HT1080 (cell line): Measurements from ENCODE around the gene ORAI2. TPM values are rescaled to one million over a fixed set of nuclear protein-coding genes. Genes with fewer than 3 reads are reported as not detected.
"Not testable (repeated sequence)": the region's sequence is repeated elsewhere in the genome, so short reads cannot be mapped to it uniquely, and the experiment has no call there.

ENCODE experiments used
- DNase-seq: peaks from one replicate; pipeline ENCODE4 v3.0.0-alpha.2; 2015; ENCODE audit warnings: low read depth
- total RNA-seq: library from RNA; depleted of rRNA; stranded (reverse); fragments of >200 nt; shearing (Covaris generic); gene quantifications from 2 replicates; pipeline ENCODE4 v1.2.3, GENCODE V29; 2014

ORAI2 gene
- total RNA-seq, 1 experiment from 2014 or later = 60.3 TPM

DNA sequence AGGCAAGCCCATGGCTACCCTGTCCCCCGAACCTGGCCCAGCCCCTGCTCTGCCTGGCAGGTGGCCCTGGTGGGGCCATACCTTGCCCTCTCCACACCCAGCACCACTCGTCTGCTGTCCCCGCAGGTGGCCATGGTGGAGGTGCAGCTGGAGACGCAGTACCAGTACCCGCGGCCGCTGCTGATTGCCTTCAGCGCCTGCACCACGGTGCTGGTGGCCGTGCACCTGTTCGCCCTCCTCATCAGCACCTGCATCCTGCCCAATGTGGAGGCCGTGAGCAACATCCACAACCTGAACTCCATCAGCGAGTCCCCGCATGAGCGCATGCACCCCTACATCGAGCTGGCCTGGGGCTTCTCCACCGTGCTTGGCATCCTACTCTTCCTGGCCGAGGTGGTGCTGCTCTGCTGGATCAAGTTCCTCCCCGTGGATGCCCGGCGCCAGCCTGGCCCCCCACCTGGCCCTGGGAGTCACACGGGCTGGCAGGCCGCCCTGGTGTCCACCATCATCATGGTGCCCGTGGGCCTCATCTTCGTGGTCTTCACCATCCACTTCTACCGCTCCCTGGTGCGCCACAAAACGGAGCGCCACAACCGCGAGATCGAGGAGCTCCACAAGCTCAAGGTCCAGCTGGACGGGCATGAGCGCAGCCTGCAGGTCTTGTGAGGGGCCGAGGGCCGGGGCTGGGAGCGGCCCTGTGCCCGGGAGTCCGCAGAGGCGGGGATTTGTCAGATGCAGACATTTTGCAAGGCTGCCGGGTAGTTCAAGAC is 13.2 kb downstream of the ORAI2 start:
- no peak for DNase-seq

DNA sequence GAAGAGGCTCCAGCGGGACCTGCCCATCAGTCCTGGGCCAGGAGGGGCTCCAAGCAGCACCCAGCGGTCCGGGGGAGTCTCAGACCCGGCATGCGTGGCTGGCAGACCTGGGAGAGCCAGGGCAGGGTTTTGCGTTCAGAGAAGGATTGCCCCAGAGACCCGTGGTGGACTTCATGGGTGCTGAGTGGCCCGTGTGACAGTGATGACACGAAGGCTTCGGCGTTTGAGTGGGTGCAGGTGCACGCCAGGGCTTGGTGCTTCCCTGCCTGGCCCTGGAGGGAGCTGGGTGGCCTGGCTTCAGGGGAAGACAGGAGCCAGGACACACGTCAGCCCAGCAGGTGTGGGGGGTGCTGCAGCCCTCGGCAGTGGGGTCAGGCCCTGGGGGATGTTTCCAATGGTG is 13.9 kb downstream of the ORAI2 start:
- DNase-seq = no peak

DNA sequence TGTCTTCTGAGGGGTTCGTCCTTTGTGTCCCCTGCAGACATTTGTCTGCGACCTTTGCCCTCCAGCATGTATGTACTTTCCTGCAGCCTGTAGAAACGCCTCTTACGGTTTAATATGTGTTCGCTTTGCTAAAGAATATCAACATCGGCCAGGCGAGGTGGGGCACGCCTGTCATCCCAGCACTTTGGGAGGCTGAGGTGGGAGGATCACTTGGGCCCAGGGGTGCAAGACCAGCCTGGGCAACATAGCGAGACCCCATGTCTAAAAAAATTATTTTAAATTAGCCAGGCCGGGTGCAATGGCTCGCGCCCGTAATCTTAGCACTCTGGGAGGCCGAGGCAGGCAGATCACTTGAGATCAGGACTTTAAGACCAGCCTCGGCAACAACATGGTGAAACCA is 15.8 kb downstream of the ORAI2 start:
- DNase-seq = no peak

DNA sequence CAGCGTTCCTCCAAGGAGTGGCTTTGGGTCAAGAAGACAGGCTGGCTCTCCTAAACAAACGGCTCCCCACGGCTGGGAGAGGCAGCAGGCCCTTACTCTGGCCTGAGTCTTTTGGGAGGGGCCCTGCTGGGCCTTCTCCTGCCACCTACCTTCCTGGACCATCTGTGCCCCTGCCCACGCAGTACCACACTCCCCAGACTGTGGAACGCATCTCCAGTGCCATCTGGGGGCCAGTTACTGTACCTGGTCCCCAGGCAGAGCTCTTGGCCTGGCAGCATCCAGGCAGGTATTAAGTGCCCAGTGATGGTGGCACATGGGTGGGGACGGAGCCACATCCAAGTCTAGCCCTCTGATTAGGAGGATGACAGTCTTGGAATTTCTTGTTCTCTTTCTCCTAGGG is 16.9 kb downstream of the ORAI2 start:
- DNase-seq = no peak

DNA sequence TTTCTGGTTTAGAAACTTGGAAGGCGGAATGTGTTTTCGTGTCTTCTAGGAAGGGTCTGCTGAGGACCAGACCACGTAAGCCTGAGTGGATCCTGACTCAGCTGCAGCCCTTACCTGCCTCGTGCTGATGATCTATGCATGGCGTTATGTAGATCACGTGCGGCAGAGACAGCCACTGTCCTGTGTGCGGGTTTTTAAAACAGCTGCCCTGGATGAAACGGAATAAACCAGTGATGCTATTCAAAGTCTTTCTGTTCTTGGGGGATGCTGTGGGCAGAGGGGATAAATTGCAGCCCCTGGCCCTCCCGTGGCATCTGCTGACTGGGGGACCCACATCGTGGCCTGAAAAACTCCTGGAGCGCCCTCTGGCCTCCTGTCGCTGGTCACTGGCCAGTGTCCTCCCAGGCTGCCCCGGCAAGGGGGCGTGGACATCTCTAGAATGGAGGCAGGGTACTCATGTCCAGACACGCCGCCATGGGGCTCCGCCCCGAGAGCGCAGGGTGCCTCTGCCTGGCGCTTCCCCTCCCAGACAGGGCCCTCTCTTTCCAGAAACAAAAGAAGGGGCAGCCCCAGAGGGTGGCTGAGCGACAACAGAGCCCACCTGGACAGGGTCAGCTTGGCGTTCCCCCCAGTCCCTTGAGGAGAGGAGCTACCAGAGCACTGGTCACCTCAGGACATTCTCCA is 18.1 kb downstream of the ORAI2 start:
- DNase-seq = no peak

DNA sequence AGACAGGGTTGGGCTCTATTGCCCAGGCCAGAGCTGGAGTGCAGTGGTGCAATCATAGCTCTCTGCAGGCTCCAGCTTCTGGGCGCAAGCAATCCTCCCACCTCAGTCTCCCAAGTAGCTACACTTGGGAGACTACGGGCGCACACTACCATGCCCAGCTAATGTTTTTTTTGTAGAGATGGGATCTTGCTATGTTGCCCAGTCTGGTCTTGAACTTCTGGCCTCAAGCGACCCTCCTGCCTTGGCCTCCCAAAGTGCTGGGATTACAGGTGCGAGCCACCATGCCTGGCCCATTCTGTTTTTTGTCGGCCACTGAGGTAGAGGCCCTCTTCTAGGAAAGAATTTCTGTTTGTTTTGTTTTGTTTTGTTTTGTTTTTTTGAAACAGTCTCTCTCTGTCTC is 19.1 kb downstream of the ORAI2 start:
- DNase-seq = no peak

DNA sequence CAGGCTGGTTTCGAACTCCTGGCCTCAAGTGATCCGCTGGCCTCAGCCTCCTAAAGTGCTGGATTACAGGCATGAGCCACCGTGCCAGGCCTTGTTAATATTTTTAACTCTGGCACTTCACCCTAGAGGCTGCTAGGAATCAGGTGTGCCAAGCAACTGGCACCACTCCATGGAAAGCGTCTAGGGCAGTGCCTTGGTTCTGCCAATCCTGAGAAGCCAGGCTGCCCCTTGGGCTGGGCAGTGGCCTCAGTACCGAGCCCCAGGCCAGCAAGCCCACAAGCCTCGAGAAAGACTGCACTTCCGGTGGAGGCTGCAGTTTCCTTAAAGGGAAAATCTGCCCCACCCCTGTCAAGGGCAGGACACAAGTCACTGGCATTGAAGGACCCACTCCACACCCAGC is 19.9 kb downstream of the ORAI2 start:
- DNase-seq = no peak

DNA sequence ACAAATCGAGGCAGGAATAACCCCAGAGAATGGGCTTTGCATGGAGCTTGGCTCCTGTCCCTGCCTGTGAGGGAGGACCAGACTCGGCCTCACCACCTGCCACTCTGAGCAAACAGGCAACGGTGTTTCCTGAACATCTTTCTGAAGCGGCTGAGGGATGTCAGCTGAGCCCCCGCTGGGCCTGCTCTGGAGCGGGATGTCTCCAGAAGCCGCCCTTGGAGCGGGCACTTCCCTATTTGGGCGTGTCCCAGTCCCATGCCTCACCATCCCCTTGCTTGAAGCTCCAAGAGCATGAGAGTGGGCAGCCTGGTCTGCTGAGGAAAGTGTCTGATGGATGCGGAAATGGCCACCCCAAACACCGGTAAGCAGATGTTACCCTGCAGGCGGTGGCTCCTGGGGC is 21.1 kb downstream of the ORAI2 start:
- DNase-seq = no peak

DNA sequence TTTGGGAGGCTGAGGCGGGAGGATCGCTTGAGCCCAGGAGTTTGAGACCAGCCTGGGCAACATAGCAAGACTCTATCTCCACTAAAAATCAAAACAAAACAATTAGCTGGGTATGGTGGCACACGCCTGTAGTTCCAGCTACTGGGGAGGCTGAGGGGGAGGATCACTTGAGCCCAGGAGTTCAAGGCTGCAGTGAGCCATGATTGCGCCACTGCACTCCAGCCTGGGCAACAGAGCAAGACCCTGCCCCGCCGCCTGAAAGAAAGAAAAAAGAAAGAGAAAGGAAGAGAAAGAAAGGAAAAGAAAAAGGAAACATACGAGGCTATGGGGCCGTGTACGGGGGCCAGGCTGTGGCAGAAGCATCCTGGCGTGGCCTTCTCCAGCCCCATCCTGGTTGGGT is 21.6 kb downstream of the ORAI2 start:
- DNase-seq = not testable (repeated sequence)

DNA sequence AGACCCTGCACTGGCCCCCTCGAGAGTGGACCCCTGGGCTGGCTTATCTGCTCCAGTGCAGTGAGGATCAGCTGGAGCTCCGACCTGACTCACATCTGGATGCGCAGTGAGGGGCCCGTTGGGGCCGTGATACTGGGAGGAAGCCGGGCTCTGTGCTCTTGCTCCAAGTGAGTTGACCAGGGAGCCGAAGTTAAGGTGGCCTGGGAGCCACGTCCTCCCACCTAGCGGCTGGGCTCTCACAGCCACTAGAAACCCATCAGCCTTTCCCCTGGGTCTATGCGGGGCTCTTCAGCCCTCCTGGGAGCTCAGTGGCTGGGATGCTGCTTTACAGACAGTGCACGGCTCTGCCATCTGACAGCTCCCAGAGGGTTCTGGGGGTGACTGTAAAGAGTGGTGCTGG is 22.2 kb downstream of the ORAI2 start:
- no peak for DNase-seq

DNA sequence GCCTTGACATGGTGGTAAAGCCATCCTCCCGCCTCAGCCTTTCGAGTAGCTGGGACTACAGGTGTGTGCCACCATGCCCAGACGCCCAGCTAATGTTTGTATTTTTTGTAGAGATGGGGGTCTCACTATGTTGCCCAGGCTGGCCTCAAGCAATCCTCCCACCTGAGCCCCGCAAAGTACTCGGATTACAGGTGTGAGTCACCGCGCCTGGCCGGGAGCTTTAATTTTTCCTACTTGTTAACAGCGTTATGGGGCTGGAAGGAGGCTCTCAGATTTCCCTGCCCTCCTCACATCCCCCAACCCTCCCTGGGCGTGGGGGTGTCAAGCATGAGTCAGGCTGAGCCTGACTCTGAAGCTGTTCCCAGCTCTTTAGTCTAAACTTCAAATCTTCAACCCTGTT is 23.0 kb downstream of the ORAI2 start:
- DNase-seq = peak; percentile 86

DNA sequence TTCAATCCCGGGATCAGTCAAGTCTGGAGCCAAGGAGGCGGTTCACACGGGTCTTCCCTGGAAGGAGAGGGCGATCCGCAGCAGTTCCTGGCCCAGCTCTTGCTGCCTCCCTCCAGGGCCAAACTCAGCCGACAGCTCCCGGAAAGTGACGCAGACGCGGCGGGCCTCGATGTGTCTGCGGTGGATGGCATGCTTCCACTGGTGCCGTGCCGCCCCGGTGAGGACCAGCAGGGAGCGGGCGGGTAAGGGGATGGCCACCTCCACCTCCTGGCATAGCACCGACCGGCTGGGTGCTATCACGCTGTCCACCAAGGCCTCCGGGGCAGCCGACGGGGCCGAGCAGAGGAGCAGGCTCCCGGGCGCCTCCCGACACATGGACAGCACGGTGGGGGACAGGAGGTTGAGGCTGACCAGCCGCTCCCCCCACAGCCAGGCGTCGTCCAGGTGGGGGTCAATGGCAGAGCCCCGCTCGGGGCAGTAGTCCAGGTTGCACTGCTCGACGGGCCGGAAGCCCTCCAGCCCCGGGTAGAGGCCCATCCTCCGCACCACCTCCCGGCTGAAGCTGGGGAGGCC is 24.1 kb downstream of the ORAI2 start:
- no peak for DNase-seq

DNA sequence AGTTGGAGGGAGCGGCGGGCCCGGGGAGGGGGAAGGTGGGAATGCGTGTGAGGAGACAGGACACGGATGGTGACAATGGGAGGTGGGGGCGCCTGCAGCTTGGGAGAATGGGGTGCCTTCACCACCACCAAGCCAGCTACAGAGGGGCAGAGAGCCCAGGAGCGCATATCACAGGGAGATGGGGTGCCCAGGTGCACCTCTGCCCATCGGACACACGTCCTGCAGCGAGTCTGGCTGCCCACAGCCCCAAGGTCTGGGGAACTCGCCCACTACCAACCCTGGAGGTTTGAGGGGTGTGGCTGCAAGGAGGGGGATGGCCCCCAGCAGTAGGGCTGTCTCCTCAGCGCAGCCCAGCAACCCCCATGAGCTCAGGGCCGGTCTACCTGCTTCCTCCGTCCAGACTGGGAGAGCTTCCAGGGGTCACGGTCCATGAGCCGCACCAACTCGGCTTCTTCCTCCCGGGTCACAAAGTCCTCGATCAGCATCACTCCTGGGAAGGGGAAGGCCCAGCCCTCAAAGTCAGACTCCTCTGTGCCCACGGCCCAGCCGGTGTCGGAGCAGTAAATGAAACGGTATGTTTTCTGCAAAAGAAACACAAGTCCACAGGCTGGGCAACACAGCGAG is 26.0 kb downstream of the ORAI2 start:
- DNase-seq = no peak

DNA sequence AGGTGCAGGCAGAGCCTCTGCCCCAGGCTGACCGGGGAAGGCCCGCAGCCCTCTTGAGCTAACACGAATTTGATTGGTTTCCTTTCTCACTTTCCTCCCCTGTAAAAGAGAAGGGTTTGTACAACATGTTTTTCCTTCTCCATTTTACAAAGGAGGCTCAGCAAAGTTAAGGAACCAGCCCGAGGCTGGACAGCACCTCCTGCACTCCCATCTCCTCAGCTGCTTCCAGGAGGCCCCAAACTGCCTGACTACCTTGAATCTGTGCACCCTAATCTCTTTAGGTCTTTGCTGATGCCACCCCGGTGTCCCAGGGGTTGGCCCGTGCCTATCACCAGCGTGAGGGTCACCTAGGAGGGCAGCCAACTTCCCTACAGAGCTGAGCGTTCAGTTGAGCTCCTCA is 27.1 kb downstream of the ORAI2 start:
- no peak for DNase-seq

DNA sequence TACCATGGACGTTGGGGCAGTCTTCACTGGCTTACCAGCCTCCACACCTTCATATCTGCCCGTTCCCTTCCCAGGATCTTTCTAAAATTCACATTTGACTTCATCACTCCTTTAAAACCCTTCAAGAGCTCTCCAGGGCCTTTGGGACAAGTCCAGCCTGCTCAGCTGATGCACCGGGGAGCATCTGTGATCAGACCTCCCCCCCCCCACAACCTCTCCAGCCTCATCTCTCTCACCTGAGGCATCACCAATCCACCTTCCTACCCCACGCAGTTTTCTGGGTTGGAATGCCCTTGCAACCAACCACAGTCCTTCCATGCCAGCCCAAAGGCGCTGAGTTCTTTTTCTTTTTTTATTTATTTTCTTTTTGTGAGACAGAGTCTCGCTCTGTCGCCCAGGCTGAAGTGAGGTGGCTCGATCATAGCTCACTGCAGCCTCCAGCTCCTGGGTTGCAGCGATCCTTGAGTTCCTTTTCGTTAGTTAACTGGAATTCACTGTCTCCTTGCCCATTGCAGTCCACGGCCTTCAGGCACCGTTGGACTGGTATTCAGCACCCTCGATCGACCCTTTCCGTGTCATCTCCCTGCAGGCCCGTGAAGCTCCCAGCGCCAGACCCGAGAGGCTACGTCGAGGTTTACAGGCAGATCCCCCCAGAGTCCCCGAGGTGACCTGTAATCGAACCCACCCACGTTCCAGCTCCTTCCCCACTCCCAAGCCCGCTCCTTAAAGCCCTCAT is 30.6 kb downstream of the ORAI2 start:
- DNase-seq = no peak

DNA sequence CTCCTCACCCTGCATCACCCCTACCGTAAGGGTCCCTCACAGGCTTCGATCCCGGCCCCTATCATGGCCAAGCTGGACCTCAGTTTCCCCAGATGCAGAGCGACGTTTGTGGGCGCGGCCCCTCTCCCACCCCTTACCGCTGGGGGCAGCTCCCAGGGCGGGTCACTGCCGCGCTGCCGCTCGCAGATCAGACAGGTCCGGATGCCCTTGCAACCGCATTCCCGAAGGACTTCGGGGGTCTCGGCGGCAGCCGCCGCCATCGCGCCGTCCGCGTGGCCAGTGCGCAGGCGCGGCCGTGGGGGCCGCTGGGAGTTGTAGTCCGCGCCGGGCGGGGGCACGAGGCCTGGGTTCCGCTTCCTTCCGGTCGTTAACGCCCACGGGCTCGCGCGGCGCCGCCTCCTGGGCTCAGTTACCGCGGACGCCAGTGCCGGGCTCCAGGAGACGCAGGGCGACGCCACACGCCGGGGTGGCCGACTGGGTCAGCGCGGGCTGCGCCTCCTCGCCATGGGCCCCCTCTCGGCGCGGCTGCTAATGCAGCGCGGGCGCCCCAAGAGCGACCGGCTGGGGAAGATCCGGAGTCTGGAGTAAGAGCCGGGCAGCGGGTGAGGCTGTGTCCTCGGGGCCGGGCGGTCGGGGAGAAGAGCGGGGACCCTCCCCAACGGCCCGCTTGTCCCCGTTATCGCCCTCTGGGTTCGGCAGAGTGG is 31.4 kb downstream of the ORAI2 start, which contains the start of the genes ALKBH4 and LRWD1:
Gene ALKBH4 (minus strand): TSS at position 287 of the 704 bp plus-strand sequence. CDS start 27 bp downstream, at position 260.
Gene LRWD1 (plus strand): TSS at position 408 of the 704 bp plus-strand sequence. CDS start 97 bp downstream, at position 505.
- DNase-seq = peak; percentile 89

DNA sequence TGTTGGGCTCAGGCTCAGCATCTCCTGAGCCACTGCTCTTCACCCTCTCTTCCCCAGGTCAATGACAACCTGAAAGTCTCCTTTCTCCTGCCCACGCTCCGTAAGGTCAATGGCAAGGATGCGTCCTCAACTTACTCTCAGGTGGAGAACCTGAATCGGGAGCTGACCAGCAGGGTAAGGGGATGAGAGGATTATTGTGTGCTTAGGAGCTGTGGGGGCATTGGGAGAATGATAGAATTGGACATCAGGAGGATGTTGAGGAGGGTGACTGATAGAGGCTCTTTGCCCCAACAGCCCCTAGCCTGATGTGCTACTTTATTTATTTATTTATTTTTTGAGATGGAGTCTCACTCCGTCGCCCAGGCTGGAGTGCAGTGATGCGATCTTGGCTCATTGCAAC is 32.7 kb downstream of the ORAI2 start:
- no peak for DNase-seq

DNA sequence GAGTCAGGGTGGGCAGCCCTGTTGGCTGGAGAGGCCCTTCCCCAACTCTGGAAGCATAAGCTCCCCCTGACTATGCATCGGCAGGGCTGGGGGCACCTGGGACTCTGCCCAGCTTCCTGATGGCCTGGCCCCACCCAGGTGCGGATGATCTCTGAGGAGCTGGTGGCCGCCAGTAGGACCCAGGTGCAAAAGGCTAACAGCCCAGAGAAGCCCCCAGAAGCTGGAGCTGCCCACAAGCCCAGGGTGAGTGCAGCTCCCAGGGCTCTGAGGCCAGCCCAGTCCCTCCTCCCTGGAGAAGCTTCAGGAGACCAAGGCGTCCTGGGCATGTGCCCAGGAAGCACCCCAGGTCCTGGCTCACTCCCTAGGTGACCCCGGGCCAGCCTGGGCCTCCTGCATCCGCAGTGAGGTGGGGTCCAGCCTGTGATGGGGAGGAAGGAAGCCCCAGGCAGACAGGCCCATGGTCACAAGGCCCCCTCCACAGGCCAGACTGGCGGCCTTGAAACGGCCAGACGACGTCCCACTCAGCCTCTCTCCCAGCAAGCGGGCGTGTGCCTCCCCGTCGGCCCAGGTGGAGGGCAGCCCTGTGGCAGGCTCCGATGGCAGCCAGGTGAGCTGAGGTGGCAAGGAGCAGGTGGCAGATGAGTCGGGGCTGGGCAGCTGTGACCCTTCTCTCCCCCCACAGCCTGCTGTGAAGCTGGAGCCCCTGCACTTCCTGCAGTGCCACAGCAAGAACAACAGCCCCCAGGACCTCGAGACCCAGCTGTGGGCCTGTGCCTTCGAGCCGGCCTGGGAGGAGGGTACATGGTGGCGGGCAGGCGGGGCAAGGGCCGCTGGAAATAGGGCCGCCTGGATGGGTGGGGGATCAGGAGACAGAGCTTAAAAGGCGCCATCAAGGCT is 34.5 kb downstream of the ORAI2 start:
- no peak for DNase-seq

DNA sequence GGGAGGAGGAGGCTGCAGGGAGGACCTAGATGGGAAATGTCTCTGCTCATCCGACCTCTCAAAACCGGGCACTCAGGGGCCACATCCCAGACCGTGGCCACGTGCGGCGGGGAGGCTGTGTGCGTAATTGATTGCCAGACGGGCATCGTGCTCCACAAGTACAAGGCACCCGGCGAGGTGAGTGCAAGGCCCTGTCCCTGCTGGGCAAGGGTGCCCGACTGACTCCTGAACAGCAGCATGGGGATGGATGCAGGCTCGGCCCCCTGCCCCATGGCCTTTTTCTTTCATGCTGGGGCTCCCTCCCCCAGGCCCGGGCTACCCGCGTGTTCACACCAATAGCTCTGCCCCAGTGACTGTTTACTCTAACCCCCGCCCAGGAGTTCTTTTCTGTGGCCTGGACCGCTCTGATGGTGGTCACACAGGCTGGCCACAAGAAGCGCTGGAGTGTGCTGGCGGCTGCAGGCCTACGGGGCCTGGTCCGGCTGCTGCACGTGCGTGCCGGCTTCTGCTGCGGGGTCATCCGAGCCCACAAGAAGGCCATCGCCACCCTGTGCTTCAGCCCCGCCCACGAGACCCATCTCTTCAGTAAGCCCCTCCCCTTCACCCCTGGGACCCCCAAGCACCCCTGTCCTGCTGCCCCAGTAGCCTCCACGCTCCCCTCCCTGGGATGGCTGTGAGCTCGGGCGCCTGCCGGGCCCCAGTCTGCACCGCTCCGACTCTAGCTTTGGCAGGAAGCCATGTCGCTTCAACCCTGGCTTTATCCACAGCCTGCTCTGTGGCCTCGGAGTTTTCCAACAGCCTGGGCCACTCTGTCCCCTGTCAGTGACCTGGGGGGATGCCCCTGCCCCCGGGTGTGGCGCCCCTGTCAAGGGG is 35.3 kb downstream of the ORAI2 start:
- DNase-seq = no peak
